Inferior parietal cortex (tissue), 1 donor: ENCODE measurements around the gene ATP6V0D1.
A peak's percentile ranks its signal among the peaks of the same experiment; 100 is the strongest.
"Not testable (repeated sequence)": the region's sequence is repeated elsewhere in the genome, so short reads cannot be mapped to it uniquely, and the experiment has no call there.

Source experiments
- DNase-seq: peaks from one replicate; pipeline ENCODE4 v3.0.0-alpha.2; 2016; ENCODE audit errors: extremely low spot score

The ATP6V0D1 gene

DNA sequence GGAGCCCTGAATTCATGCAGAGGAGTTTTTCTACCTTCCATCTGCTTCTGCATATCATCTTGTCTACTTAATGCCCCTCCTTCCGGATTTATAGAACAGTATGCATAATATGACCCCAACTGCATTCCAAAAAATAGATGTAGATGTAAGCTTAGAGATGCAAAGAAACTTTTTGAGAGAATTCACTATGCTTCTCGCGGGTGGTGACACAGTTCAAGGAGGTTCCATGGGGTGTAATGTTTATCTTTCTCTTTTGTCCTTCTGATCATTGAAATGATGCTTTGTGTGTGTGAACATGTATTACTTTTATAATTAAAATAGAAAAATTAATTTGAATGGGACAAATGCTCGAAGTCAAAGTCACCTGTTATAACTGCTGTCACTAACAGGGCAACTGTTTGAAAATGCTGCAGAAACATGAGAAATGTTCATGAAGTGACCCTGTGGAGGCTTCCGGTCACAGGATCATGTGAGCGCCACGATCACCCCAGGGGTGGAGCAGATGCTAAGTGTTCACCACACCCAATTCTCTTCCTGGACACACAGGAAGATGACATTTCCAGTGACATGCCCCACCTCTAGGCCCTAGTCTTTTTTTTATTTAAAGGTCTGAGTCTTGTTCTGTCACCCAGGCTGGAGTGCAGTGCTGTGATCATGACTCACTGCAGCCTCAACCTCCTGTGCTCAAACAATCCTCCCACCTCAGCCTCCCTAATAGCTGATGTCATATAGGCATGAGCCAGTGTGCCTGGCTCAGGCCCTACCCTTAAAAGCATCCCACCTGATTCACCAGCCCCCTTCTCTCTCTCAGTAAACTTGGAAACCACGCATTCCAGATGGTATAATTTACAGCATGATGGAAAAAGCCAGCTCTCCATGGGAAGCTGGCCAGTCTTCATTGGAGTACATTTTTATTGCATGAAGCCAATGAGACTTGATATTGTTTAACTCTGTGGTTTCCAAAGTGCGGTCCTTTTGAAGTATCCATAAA, 23.4 kb upstream of the ATP6V0D1 start:
- DNase-seq: peak; percentile 36

DNA sequence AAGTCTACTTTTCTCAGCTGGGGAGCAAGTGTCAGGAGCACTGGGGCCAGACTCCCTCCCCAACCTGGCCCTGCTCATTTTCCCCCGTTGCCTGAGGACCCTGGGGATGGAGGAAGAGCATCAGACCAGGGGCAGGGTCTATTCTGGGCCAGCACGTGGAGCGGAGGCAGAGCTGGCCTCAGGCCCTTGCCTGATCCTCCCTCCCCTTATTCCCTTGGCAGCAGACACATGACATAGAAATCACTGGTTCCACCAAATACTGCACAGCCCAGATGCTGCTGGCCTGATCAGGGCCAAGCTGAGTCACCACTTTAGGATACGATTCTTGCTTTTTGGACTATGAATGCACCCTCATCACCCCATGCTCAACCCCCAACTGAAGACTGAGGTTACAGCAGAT, 18.1 kb upstream of the ATP6V0D1 start:
- no peak for DNase-seq

DNA sequence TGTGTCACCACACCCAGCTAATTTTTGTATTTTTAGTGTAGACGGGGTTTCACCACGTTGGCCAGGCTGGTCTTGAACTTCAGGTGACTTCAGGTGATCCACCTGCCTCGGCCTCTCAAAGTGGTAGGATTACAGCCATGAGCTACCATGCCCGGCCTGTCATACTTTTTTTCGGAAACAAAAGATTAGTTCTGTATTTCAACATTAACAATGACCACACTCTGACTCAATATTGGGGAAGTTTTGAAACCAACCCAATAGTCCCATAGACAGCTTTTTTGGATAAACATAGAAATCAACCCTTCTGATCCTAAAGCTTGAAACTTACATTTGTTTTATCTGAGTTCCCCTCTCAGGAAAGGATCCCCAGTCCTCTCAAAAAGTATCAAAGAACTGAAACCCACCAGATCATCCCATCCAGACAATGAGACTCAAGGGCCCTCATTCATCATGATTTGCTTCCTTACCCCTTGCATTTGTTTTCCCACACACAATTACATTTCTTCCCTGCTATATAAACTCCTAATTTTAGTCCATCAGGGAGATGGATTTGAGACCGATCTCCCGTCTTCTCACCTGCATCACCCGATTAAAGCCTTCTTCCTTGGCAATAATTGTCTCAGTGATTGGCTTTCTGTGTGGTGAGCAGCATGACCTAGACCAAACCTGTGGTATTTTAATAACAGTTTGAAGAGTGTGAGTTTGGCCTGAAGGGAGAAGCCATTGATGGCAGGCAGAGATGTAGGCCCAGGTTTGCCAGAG, 9.6 kb upstream of the ATP6V0D1 start:
- no peak for DNase-seq

DNA sequence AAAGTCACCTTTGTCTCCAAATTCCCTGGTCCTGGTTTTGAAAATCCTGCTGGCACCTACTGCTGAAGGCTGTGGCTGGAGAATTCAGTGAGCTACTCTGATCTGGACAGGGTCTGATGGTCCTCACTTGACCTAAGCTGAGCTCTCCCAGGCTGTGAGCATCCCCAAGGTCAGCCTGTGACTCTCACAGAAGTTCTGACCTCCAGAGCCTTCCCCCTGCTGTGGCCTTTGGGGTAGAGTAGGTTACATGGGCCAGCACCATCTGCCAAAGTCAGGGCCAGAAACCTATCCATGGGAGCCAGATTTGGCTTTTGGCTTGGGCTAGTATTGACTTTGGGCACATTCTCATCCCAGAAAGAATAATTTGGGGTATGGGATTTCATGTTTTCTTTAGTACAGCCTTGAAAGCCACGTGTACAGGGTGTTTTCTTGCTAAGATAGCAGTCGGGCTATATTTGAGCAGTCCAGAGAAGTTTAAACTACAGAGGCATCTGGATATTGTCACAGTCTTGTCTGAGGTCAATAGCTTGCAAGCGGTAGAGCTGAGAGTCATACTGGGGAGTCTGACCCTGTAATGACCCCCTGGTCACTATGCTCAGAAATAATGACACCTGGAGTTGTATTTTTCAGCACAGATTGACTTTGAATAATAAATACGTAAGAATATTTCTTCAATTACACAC, 8.6 kb upstream of the ATP6V0D1 start:
- DNase-seq: no peak

DNA sequence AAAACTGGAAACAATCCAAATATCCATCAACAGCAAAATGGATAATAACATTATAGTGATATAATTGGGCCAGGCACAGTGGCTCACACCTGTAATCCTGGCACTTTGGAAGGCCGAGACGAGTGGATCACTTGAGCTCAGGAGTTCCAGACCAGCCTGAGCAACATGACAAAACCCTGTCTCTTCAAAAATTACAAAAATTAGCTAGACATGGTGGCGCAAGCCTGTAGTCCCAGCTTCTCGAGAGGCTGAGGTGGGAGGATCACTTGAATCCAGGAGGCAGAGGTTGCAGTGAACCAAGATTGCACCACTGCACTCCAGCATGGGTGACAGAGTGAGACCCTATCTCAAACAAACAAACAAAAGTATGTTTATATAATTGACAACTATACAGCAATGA, 6.6 kb upstream of the ATP6V0D1 start:
- DNase-seq: not testable (repeated sequence)

DNA sequence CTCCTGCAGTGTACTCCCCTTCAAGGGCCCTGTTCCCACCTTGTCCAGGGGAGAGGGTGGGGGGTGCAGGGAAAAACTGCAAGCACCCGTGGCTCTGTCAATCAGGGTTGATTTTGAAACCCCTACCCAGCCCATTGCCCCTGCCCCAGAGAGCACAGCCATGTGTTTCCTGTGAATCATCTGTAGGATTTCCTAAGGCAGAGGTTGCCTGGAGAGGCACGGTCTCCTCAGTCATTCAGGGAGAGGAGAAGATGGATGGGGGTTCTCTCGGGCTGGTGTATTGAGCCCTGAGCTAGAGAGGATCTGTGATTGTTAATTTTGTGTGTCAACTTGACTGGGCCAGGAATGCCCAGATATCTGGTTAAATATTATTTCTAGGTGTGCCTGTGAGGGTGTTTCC, 5.8 kb upstream of the ATP6V0D1 start:
- no peak for DNase-seq

DNA sequence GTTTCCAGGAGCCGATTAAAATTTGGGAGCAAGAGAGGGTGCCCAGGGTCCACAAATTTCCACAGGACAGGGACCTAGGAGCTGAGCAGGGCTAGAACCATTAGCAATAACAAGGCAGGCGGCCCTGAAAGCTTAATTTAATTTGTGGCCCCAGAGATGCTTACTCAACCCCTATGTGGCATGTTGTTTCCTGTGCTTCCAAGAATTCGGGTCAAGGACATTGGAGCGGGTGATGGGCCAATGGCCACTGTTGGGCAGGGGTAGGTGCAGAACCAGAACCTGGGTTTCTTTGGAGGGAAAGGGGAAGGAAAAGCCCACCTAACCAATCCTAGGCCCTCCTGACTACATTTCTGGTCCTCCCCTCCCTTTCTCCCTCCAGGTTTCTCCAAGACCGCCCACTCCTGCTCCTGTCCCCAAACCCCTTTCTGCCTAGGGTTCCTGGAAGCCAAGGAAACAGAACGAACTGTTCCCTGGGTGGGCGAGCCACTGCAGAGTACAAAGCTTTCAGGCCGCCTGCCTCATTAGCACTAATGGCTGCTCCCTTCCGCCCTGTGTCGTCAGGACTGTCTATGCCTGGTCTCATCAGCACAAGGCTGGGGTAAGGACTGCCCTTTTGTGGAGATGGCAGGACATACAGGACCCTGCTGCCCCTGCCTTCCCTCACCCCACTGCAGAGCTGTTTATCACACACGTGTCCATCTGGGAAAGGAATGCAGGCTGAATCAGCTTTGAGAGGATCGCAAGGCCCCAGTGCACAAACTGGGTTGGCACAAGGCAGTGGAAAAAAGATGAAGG, 3.0 kb upstream of the ATP6V0D1 start:
- no peak for DNase-seq

DNA sequence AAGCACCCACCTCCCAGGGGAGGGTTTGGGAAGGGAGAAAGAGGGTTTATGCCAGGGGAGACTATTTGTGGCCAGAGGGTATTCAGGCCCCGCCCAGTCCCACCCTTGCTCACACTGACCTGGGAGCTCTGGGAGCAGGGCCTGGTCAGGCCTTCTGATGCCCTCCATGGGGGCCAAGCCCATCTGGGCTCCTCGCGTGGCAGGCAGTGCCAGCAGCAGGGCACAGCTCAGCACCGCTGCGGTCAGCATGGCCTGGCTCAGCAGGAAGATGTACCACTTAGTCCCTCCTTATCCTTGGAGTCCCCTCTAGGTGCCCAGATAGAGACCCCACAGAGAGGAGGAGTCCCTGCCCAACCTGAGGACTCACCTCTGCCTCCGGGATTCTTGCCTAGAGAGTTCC, 2.2 kb upstream of the ATP6V0D1 start, which contains the start of gene AGRP:
AGRP (minus strand) TSS at position 398 of the 400 bp plus-strand sequence; CDS start at position 249, 149 bp downstream.
- DNase-seq: no peak

DNA sequence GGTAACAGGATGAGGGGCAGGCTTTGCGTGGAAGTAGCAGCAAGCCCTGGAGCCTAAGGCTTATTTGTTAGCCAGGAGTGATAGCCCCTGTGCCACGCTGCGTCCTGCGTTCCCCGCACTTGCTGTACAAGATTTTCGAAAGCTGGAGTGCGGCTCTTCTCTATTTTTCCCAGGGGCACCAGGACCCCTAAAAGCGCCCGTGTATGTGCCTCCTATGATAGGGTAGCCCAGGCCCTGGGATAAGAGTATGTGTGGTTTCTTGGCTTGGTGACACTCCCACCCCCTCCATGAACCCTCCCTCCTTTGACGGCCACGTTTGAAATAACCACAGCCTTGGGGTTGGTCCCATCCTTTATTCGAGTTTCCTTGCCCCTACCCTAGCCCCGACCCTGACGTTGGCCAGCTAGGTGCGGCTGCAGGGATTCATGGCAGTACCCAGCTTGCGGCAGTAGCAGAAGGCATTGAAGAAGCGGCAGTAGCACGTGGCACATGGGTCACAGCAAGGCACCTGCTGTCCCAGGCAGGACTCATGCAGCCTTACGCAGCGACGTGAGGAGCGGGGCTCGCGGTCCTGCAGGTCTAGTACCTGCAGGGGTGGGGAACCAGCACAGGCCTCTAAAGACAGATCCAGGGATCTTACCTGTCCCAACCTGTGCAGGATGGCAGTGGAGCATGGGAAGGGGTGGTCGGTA, 1.4 kb upstream of the ATP6V0D1 start:
- DNase-seq: no peak

DNA sequence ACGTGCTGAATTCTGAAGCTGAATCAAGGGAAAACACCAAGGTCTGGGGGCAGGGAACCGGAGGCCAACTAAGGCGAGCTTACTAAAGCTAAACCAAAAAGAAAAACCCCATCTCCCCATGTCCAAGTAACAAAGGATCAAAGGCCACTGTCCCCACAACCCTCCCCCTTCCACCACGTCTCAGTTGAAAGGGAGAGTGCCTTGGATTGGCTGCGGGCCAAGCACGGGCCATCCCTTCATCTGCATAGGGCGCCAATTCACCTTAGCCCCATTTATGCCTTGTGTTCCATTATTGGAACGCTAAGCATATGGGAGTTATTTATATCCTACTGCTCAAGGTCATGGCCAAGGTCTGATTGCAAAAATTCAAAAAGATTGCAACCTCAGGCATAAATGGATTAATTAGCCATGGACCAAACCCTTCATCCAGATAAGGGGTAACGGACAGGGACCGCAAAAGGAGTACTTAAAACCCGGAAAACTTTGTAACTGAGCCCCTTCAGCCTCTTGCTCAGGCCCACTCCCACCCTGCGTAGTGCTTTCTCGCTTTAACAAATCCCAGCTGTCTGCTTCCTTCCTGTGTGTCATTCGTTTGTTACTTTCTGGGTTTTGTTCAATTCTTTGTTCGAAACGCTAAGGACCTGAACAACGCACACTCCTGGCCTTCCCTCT, 740 bp upstream of the ATP6V0D1 start:
- peak; percentile 32 for DNase-seq

DNA sequence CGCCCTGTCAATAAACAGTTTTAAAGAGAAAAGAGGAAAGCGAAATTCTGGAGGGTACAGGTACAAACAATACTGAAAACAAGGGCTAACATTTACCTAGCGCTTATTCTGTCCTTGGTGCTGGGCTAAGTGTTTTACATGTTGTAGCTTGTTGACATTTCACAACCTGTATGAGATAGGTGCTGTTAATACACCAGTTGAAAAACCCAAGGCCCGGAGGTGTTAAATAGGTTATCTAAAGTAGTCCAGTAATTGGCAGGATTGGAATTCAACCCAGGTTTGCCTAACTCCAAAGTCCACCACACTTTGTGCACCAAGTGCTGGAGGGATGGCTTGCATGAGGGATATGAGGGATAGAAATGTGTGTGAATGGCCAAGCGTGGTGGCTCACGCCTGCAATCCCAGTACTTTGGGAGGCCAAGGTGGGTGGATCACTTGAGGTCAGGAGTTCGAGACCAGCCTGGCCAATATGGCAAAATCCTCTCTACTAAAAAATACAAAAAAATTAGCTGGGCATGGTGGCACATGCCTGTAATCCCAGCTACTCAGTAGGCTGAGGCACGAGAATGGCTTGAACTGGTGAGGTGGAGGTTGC, 2.9 kb downstream of the ATP6V0D1 start:
- DNase-seq: no peak

DNA sequence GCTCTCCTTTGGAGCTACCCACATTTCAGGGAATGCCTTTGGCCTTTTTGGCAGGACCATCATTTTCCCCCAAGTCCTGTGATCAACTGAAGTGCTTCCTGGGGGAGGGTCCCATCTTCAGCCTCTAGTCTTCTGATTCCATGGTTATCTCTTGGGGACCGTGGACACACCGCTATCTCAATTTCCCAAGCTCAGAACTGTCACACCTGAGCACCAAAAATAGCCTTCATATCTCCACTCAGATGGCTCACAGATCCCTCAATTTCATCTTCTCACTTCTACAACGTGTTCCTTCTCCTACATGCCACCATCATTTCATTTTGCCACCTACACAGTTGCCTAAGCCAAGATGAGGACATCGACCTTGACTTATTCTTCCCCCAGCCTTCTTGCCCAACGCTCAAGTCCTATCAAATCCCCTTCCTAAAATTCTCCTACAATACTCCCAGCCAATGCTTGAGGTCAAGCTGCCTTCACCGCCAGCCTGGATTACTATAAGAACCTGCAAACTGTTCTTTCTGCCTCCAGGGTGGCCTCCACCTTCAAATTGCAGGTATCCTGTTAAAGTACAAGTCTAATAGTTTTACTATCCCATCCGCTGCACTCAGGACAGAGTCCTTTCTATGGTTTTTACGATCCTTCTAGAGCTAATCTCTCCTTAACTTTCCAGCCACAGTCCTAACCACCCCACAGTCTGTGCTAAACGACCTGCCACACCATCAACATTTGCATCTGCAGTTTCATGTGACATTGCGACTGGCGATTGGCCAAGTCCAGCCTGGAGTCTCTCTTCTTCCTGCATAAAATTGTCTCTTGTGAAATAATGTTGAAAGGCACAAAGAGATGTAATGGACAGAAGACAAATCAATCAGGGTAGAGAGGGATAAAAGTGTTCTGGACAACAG, 6.2 kb downstream of the ATP6V0D1 start:
- DNase-seq: no peak

DNA sequence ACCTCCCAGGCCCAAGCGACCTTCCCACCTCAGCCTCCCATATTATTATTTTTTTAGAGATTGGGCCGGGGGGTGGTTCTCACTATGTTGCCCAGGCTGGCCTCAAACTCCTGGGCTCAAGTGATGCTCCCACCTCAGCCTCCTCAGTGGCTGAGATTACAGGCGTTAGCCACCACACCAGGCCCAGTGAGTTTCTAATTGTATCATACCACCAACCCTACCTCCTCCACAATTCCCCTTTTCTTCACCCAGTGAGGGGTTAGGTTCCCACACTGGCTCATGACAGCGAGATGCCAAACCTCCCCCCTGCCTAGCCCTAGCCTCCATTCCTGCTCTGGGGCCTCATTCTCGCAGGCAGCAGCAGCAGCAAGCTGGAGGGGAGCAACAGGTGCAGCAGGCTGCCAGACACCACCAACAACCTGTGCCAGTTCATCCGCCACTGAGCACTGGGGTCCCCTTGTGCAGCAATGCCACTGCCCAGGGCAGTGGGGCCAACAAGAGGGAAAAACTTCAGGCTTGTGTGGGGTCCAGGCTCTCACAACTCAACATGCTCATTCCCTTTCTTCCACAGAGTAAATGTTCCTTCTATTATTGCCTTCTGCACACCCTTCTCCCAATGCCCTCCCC, 9.1 kb downstream of the ATP6V0D1 start:
- DNase-seq: no peak

DNA sequence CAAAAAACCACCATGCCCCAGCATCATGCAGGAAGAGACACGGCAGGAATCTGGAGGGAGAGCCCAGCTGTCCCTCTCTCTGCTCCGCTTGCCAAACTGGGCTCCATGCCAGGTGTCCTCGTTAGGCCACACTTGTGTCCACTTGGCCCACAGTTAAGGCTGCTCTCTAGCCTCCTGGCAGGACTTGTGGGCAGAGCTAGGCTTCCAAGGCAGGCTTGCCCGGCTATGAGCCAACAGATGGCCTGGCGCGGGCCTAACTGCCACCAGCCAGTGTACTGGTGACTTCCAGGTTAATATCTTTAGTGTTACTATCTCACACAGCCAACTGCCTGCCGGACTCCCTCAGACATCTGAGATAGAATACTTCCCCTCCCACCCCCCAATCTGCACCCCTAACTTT, 10.6 kb downstream of the ATP6V0D1 start:
- peak; percentile 84 for DNase-seq

DNA sequence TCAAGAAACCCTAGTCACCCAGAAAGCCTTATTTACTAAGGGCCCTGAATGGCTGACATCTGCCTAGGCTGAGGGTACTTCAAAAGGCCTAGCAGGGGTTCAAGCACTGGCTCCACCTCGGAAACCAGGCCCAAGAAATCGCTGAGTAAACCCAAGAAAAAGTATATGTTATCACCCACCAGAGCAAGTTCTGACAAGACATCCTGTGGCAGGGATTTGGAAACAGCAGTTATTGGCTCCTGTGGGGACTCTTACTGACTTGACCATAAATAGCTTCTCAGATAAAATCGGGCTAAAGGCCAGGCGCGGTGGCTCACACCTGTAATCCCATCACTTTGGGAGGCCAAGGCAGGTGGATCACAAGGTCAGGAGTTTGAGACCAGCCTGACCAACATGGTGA, 12.2 kb downstream of the ATP6V0D1 start:
- no peak for DNase-seq

DNA sequence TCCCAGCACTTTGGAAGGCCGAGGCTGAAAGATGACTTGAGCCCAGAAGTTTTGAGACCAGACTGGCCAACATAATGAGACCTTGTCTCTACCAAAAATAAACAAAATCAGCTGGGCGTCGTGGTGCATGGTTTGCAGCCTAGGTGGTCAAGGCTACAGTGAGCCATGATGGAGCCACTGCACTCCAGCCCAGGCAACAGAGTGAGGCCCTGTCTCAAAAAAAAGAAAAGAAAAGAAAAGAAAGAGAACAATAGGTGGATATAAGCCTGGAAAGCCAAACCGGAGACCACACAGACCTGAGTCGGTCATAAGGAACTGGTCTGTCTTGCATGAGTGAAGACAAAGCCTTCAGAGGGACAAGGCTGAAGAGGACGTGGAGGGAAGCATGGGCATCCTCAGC, 14.4 kb downstream of the ATP6V0D1 start:
- DNase-seq: no peak

DNA sequence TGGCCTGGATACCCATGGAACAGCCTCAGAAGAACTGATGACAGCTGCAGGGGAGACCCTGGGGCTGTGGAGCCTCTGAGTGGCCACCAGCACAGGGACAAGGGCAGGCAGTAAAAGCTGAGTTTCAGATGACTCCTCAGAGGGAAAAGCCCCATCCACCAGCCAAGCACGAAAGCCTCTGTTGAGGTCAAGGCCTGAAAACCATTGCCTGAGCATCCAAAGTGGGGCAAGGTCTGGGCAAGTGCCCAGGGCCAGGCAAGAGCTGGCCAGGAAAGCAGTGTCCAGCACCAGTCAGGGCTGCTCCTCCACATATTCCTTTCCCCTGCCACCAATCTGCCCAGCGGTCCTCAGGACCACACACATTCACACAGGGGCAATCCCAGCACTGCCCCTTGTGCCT, 16.4 kb downstream of the ATP6V0D1 start:
- no peak for DNase-seq

DNA sequence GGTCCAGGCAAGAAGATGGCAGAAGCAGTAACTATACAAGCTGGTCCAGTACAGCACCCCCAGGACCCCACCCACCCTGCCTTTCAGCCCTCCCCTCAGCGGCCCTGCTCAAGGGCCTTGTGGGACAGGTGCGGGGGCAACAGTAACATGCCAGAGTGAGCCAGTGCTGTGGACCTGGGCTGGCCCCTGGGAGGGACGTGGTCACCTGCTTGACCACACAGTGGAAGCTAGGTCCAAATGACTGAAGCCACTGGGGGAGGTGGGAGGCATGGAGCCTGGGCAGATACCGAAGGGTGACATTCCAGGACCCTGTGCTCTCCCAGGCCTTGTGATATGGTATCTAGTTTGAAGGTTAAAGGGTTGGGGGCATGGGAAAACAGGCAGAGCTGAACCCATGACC, 17.3 kb downstream of the ATP6V0D1 start:
- DNase-seq: no peak
